K562 (cell line): ENCODE results near the gene ZNF195.
"Not testable (repeated sequence)": the region's sequence is repeated elsewhere in the genome, so short reads cannot be mapped to it uniquely, and the experiment has no call there.

ENCODE experiments used
- ATF4 ChIP-seq: fragments of 450-650 bp; formaldehyde crosslinking; IDR thresholded peaks from 2 replicates; pipeline ENCODE4 v1.4.0; 2022; ENCODE audit warnings: mild to moderate bottlenecking, moderate library complexity
- BHLHE40 ChIP-seq: IDR thresholded peaks from 2 replicates; pipeline ENCODE4 v1.6.1; 2011; ENCODE audit warnings: low read length, improper control_type of control experiment
- CTCF ChIP-seq, 3 experiments: IDR thresholded peaks in 2 of 3; conservative IDR thresholded peaks in 1 of 3; 2 replicates each; pipeline ENCODE4 v1.5.1; 2011 to 2012; ENCODE audit warnings: low read length in 3 of 3, mild to moderate bottlenecking in 3 of 3, control low read depth in 2 of 3, improper control_type of control experiment in 1 of 3, inconsistent platforms in 1 of 3, low read depth in 1 of 3, mixed read lengths in 1 of 3, moderate library complexity in 1 of 3; ENCODE audit not compliant: insufficient read depth in 2 of 3
- ESRRA ChIP-seq: fragments of 450-650 bp; IDR thresholded peaks from 2 replicates; pipeline ENCODE4 v1.6.1; 2014; ENCODE audit warnings: low read depth, mild to moderate bottlenecking, moderate library complexity, borderline replicate concordance
- KAT7 ChIP-seq: sonication (generic); formaldehyde crosslinking; IDR thresholded peaks from 2 replicates; pipeline ENCODE4 v1.8.0; 2022; ENCODE audit warnings: missing genetic modification reagents, mild to moderate bottlenecking, borderline replicate concordance
- KAT8 ChIP-seq: fragments of 450-650 bp; IDR thresholded peaks from 2 replicates; pipeline ENCODE4 v1.6.1; 2016; ENCODE audit warnings: low read depth, mild to moderate bottlenecking
- NFE2L1 ChIP-seq: fragments of 450-650 bp; IDR thresholded peaks from 2 replicates; pipeline ENCODE4 v1.6.1; 2016; ENCODE audit warnings: missing genetic modification characterization, low read depth, mild to moderate bottlenecking, missing compliant biosample characterization, moderate library complexity, borderline replicate concordance
- SMC3 ChIP-seq: conservative IDR thresholded peaks from 2 replicates; pipeline ENCODE4 v1.6.1; 2011; ENCODE audit warnings: low read depth, low read length, improper control_type of control experiment; ENCODE audit not compliant: insufficient read depth
- ZC3H8 ChIP-seq: fragments of 450-650 bp; IDR thresholded peaks from 2 replicates; pipeline ENCODE4 v1.6.1; 2017
- ZNF384 ChIP-seq: IDR thresholded peaks from 2 replicates; pipeline ENCODE4 v1.6.1; 2012; ENCODE audit warnings: low read depth, low read length, improper control_type of control experiment

- not testable (repeated sequence) for TF ChIP-seq CTCF (IDR thresholded peaks at IDR 0.05 in 2 of 3, conservative IDR thresholded peaks at IDR 0.05 in 1 of 3; ENCODE audit: insufficient read depth in 2 of 3, low read depth in 1 of 3, low read length in 3 of 3); KAT8; BHLHE40; KAT7; ZC3H8; ZNF384; ESRRA; ATF4; NFE2L1; SMC3
These were observed 36.4 kb upstream of the ZNF195 start for GRCh38 chr11:3415301-3415700.
